OCI-LY1 (cell line): ENCODE results near the gene SGPP2.

Experiments
- H2AFZ ChIP-seq: fragments of 200-600 bp; sonication (generic), shearing (Covaris generic); 2 replicates; pipeline ENCODE4 v1.6.0; 2014; ENCODE audit warnings: antibody characterized with exemption, mild to moderate bottlenecking, low read length
- H3F3A ChIP-seq: fragments of 200-600 bp; sonication (generic), shearing (Covaris generic); 2 replicates; pipeline ENCODE4 v1.6.0; 2014; ENCODE audit warnings: mild to moderate bottlenecking, antibody characterized with exemption, low read length, moderate library complexity; ENCODE audit not compliant: insufficient read depth
- H3K27ac ChIP-seq: fragments of 200-600 bp; sonication (generic); 2 replicates; pipeline ENCODE4 v1.5.1; 2014; ENCODE audit warnings: low read length, mixed run types, mild to moderate bottlenecking, low read depth; ENCODE audit not compliant: poor library complexity, severe bottlenecking
- H3K27me3 ChIP-seq: fragments of 200-600 bp; sonication (generic); 2 replicates; pipeline ENCODE4 v1.6.0; 2014; ENCODE audit warnings: antibody characterized with exemption, mild to moderate bottlenecking, low read length, moderate library complexity; ENCODE audit not compliant: insufficient read depth
- H3K36me3 ChIP-seq: fragments of 200-600 bp; sonication (generic); 2 replicates; pipeline ENCODE4 v1.6.1; 2014; ENCODE audit warnings: mild to moderate bottlenecking, antibody characterized with exemption, low read length, moderate library complexity, mixed read lengths; ENCODE audit not compliant: insufficient read depth
- H3K4me1 ChIP-seq: fragments of 200-600 bp; sonication (generic); 2 replicates; pipeline ENCODE4 v1.5.1; 2014; ENCODE audit warnings: mild to moderate bottlenecking, low read length, moderate library complexity; ENCODE audit not compliant: insufficient read depth, severe bottlenecking
- H3K4me2 ChIP-seq: fragments of 200-600 bp; sonication (generic), shearing (Covaris generic); 2 replicates; pipeline ENCODE4 v1.6.1; 2014; ENCODE audit warnings: low read length
- H3K4me3 ChIP-seq: fragments of 200-600 bp; sonication (generic); 2 replicates; pipeline ENCODE4 v1.5.1; 2014; ENCODE audit warnings: low read length, low read depth, mild to moderate bottlenecking, mixed read lengths; ENCODE audit not compliant: poor library complexity, severe bottlenecking
- H3K79me2 ChIP-seq: fragments of 200-600 bp; shearing (Covaris generic); 2 replicates; pipeline ENCODE4 v1.6.1; 2016; ENCODE audit warnings: mixed run types, low read length, mixed read lengths; ENCODE audit not compliant: insufficient read depth
- H3K9ac ChIP-seq: fragments of 200-600 bp; sonication (generic), shearing (Covaris generic); 2 replicates; pipeline ENCODE4 v1.6.1; 2014; ENCODE audit warnings: mild to moderate bottlenecking, low read length, mixed read lengths
- H3K9me2 ChIP-seq: fragments of 200-600 bp; sonication (generic), shearing (Covaris generic); 2 replicates; pipeline ENCODE4 v1.6.1; 2014; ENCODE audit warnings: low read depth, mild to moderate bottlenecking, low read length, mixed read lengths
- H3K9me3 ChIP-seq: fragments of 200-600 bp; shearing (Covaris generic); 2 replicates; pipeline ENCODE4 v1.6.1; 2014; ENCODE audit warnings: low read length, mixed read lengths
- H4K20me1 ChIP-seq: fragments of 200-600 bp; sonication (generic), shearing (Covaris generic); 2 replicates; pipeline ENCODE4 v1.6.0; 2016; ENCODE audit warnings: mild to moderate bottlenecking, low read length; ENCODE audit not compliant: insufficient read depth
- CTCF ChIP-seq: fragments of 200-600 bp; sonication (generic), shearing (Covaris generic); IDR thresholded peaks from 2 replicates; pipeline ENCODE4 v1.5.1; 2017; ENCODE audit warnings: mild to moderate bottlenecking, antibody characterized with exemption, low read length, moderate library complexity, mixed read lengths
- EZH2 ChIP-seq: fragments of 200-600 bp; sonication (generic), shearing (Covaris generic); IDR thresholded peaks from 2 replicates; pipeline ENCODE4 v1.8.0; 2017; ENCODE audit warnings: borderline replicate concordance, mixed run types, mild to moderate bottlenecking, antibody characterized with exemption, low read length, moderate library complexity, mixed read lengths

Gene SGPP2

GRCh38 chr2:222532315-222532714, 108.0 kb downstream of the SGPP2 start:
- no peaks in the 10 kb centered on the region for H3K9me2 ChIP-seq
- H3K4me2 ChIP-seq = no peak overlapping the region
- H3K79me2 ChIP-seq = no peaks in the 10 kb centered on the region
- no peaks in the 10 kb centered on the region for H3K36me3 ChIP-seq
- no peak for TF ChIP-seq CTCF
- TF ChIP-seq EZH2 = no peak
- H2AFZ ChIP-seq = no peak overlapping the region
- no peak overlapping the region for H3K9ac ChIP-seq
- H4K20me1 ChIP-seq = no peaks in the 10 kb centered on the region
- H3F3A ChIP-seq = no peaks in the 10 kb centered on the region
- no peaks in the 10 kb centered on the region for H3K9me3 ChIP-seq
- H3K27me3 ChIP-seq = no peaks in the 10 kb centered on the region
- H3K4me1 ChIP-seq = no peaks in the 10 kb centered on the region
- no peak overlapping the region for H3K4me3 ChIP-seq
- no peak overlapping the region for H3K27ac ChIP-seq

- Histone ChIP-seq H3K79me2 (no peaks in the 10 kb centered on the region), H3K4me2 (no peak overlapping the region), H3K9ac (no peak overlapping the region), H3K27ac (no peak overlapping the region), H3K9me2 (no peaks in the 10 kb centered on the region), H3K4me1 (no peaks in the 10 kb centered on the region), H3K4me3 (no peak overlapping the region), H4K20me1 (no peaks in the 10 kb centered on the region), H3K9me3 (no peaks in the 10 kb centered on the region), H3F3A (no peaks in the 10 kb centered on the region), H3K36me3 (no peaks in the 10 kb centered on the region), H3K27me3 (no peaks in the 10 kb centered on the region), H2AFZ (no peak overlapping the region)
- TF ChIP-seq EZH2 = no peak
- no peak for TF ChIP-seq CTCF
Observed at GRCh38 chr2:222535477-222535876, 111.1 kb downstream of the SGPP2 start.

GRCh38 chr2:222538535-222538934, 114.2 kb downstream of the SGPP2 start:
- Histone ChIP-seq H3F3A (no peaks in the 10 kb centered on the region), H4K20me1 (no peaks in the 10 kb centered on the region), H3K9ac (no peak overlapping the region), H3K9me3 (no peaks in the 10 kb centered on the region), H3K27ac (no peak overlapping the region), H3K4me3 (no peak overlapping the region), H3K9me2 (no peaks in the 10 kb centered on the region), H3K79me2 (no peaks in the 10 kb centered on the region), H3K27me3 (no peaks in the 10 kb centered on the region), H2AFZ (no peak overlapping the region), H3K4me1 (no peaks in the 10 kb centered on the region), H3K36me3 (no peaks in the 10 kb centered on the region), H3K4me2 (no peak overlapping the region)
- TF ChIP-seq CTCF = no peak
- no peak for TF ChIP-seq EZH2
